Hematopoietic multipotent progenitor cell treated with erythropoietin and hydrocortisone succinate and interleukin-3 and kit ligand, for 8 days (in vitro differentiated cells): ENCODE results near the gene NHEJ1.

Experiments used
- DNase-seq: peaks from one replicate; pipeline ENCODE4 v3.0.0-alpha.2; 2015

Gene NHEJ1

DNA sequence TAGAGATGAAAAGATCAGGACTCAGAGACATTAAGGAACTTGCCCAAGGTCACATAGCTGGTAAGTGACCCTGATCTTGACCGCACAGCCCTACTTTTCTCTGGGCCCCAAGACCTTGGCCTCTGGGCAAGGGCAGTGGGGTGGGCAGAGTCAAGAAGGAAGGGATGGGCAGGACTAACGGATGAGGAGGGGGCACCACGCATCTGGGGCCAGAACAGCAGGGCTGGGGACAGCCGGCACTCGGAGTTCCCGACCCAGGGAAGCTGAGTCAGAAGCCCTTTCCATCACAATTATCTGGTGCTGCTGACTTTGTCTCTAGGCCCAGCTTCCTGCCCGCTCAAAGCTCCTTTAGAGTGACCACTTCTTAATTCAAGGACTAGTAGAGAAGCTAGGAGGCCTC is 133.7 kb downstream of the NHEJ1 start:
- DNase-seq, result no peak

DNA sequence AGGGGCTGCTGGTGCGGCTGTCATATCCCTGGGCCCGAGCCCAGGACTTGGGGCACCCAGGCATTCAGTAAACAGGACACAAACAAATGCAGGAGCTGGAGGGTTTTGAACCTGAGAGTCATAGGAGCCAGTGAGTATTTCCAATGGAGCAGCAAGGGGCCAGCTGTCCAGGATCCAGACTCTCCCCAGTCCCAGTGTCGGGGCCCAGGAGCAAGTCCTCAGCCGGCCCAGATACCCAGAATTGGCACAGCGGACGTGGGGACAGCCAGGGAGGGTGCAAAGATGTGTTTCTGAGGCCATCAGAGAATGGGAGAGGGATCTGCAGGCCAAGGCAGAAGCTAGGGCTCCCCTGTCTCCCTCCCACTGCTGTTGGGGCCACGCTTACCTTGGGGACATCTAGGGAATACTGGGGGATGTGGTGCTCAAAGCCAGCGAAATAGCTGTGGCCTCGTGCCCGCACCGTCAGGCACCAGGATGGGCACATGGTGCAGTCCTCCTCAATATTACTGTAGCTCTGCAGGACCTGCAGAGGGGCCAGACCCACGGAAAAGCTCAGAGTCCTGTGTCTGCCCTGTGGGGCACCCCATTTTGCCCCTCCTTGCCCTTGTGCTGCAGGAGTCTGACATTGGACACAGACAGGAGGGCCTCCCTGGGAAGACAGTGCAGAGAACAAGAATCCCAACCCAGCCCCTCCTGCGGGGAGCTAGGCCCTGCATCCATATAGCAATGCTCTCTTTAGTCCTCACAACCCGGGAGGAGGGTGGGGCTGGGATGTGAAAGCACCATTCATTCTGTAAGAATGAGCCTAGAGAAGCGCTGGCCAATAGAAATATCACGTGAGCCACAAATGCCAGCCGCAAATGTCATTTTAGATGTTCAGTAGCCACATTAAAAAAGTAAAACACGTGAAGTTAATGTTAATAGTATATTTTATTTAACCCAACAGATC is 134.7 kb downstream of the NHEJ1 start:
- no peak for DNase-seq
